T-helper 17 cell (primary cell): ENCODE measurements around the gene AGBL1. TPM values are rescaled to one million over a fixed set of nuclear protein-coding genes. Genes with fewer than 3 reads are reported as not detected.

Source experiments
- ATAC-seq: fragments of 150-1000 bp; cut with Tn5 transposase; 2 replicates; pipeline ENCODE4 v1.10.0; 2021; ENCODE audit warnings: mild to moderate bottlenecking, moderate library complexity
- DNase-seq, 3 donors: peaks; one replicate each; pipeline versions ENCODE4 v3.0.0 to v3.0.0-alpha.2; 2020 to 2021
- H3K9me3 ChIP-seq: one replicate; pipeline ENCODE4 v1.7.0; 2013; ENCODE audit warnings: low read length, mild to moderate bottlenecking; ENCODE audit not compliant: control insufficient read depth, poor library complexity, severe bottlenecking
- H3K27ac Mint-ChIP-seq: one replicate; pipeline ENCODE4 v1.8.0; 2022; ENCODE audit warnings: mild to moderate bottlenecking, moderate library complexity, mixed read lengths
- H3K27me3 Mint-ChIP-seq: one replicate; pipeline ENCODE4 v1.8.0; 2022; ENCODE audit warnings: mixed read lengths
- H3K36me3 Mint-ChIP-seq: one replicate; pipeline ENCODE4 v1.8.0; 2022; ENCODE audit warnings: low read depth, mixed read lengths
- H3K4me1 Mint-ChIP-seq: one replicate; pipeline ENCODE4 v1.8.0; 2022; ENCODE audit warnings: mild to moderate bottlenecking, mixed read lengths
- H3K4me3 Mint-ChIP-seq: one replicate; pipeline ENCODE4 v1.8.0; 2022; ENCODE audit warnings: mild to moderate bottlenecking, moderate library complexity, mixed read lengths
- total RNA-seq, 4 donors: library from RNA in 2 of 4; stranded (reverse) in 2 of 4; gene quantifications; one replicate each; pipeline ENCODE4 v1.2.3 and lab custom pipeline; 2022 to 2026

The AGBL1 gene
- total RNA-seq = not detected
- 0 reads per million in 2 donors for total RNA-seq (lab: John Stamatoyannopoulos, UW)

- peaks cover 2% of the 10 kb centered on the region for H3K36me3 Mint-ChIP-seq
- no peak within 1 kb of the TSS for H3K4me3 Mint-ChIP-seq
- no peak within 1 kb of the TSS for H3K27ac Mint-ChIP-seq
- ATAC-seq = no peak
- no peaks in the 10 kb centered on the region for H3K9me3 ChIP-seq
- H3K4me1 Mint-ChIP-seq = peaks cover 11% of the 10 kb centered on the region
- H3K27me3 Mint-ChIP-seq = peaks cover 43% of the 10 kb centered on the region
- DNase-seq = no peak
These were observed at the start of gene AGBL1 for GRCh38 chr15:86079508-86080266. TSS of gene AGBL1 (plus strand) at chr15:86079871.

GRCh38 chr15:86034904-86035303 is 44.8 kb upstream of the AGBL1 start:
- Mint-ChIP-seq H3K27me3 (peaks cover 4% of the 10 kb centered on the region), H3K36me3 (no peaks in the 10 kb centered on the region), H3K4me3 (no peak overlapping the region), H3K4me1 (no peaks in the 10 kb centered on the region), H3K27ac (no peak overlapping the region)
- H3K9me3 ChIP-seq = no peaks in the 10 kb centered on the region
- DNase-seq = no peak
- ATAC-seq = no peak

GRCh38 chr15:86036243-86036642 is 43.4 kb upstream of the AGBL1 start:
- peaks cover 13% of the 10 kb centered on the region for H3K27me3 Mint-ChIP-seq
- H3K9me3 ChIP-seq = no peaks in the 10 kb centered on the region
- no peak for DNase-seq
- no peak overlapping the region for H3K27ac Mint-ChIP-seq
- no peak overlapping the region for H3K4me3 Mint-ChIP-seq
- H3K36me3 Mint-ChIP-seq = no peaks in the 10 kb centered on the region
- H3K4me1 Mint-ChIP-seq = no peaks in the 10 kb centered on the region
- ATAC-seq = no peak

- ATAC-seq (no peak), DNase-seq (no peak)
- Mint-ChIP-seq H3K27ac (no peak overlapping the region), H3K27me3 (peaks cover 28% of the 10 kb centered on the region), H3K4me3 (no peak overlapping the region), H3K4me1 (no peaks in the 10 kb centered on the region), H3K36me3 (no peaks in the 10 kb centered on the region)
- no peaks in the 10 kb centered on the region for H3K9me3 ChIP-seq
These were observed 41.2 kb upstream of the AGBL1 start for GRCh38 chr15:86038491-86038890.

- DNase-seq (no peak), ATAC-seq (no peak)
- Mint-ChIP-seq H3K4me3 (no peak overlapping the region), H3K27ac (no peak overlapping the region), H3K27me3 (peaks cover 30% of the 10 kb centered on the region), H3K36me3 (no peaks in the 10 kb centered on the region), H3K4me1 (peaks cover 7% of the 10 kb centered on the region)
- H3K9me3 ChIP-seq = no peaks in the 10 kb centered on the region
These were observed 39.2 kb upstream of the AGBL1 start for GRCh38 chr15:86040356-86041033.

- H3K4me1 Mint-ChIP-seq = peaks cover 7% of the 10 kb centered on the region
These were observed 38.3 kb upstream of the AGBL1 start for GRCh38 chr15:86041399-86041798.

GRCh38 chr15:86042226-86042625 is 37.4 kb upstream of the AGBL1 start:
- Mint-ChIP-seq H3K27me3 (peaks cover 38% of the 10 kb centered on the region), H3K27ac (no peak overlapping the region), H3K4me3 (no peak overlapping the region), H3K36me3 (no peaks in the 10 kb centered on the region), H3K4me1 (peaks cover 7% of the 10 kb centered on the region)
- H3K9me3 ChIP-seq = no peaks in the 10 kb centered on the region
- ATAC-seq (no peak), DNase-seq (no peak)

More at GRCh38 chr15:86041399-86041798, 38.3 kb upstream of the AGBL1 start:
- DNase-seq (no peak), ATAC-seq (no peak)
- H3K4me3 Mint-ChIP-seq = no peak overlapping the region
- peaks cover 36% of the 10 kb centered on the region for H3K27me3 Mint-ChIP-seq
- no peak overlapping the region for H3K27ac Mint-ChIP-seq
- no peaks in the 10 kb centered on the region for H3K9me3 ChIP-seq
- H3K36me3 Mint-ChIP-seq = no peaks in the 10 kb centered on the region

- Mint-ChIP-seq H3K27me3 (peaks cover 33% of the 10 kb centered on the region), H3K27ac (no peak overlapping the region), H3K4me1 (peaks cover 10% of the 10 kb centered on the region), H3K4me3 (no peak overlapping the region), H3K36me3 (no peaks in the 10 kb centered on the region)
- ATAC-seq (no peak), DNase-seq (no peak)
- no peaks in the 10 kb centered on the region for H3K9me3 ChIP-seq
These were observed 34.7 kb upstream of the AGBL1 start for GRCh38 chr15:86044981-86045380.

GRCh38 chr15:86054338-86054737 is 25.3 kb upstream of the AGBL1 start:
- H3K4me1 Mint-ChIP-seq = no peaks in the 10 kb centered on the region
- peaks cover 6% of the 10 kb centered on the region for H3K27me3 Mint-ChIP-seq
- no peak overlapping the region for H3K27ac Mint-ChIP-seq
- ATAC-seq = no peak
- no peak for DNase-seq
- H3K36me3 Mint-ChIP-seq = peaks cover 2% of the 10 kb centered on the region
- no peak overlapping the region for H3K4me3 Mint-ChIP-seq
- H3K9me3 ChIP-seq = no peaks in the 10 kb centered on the region

GRCh38 chr15:86055688-86056087 is 24.0 kb upstream of the AGBL1 start:
- H3K36me3 Mint-ChIP-seq = peaks cover 2% of the 10 kb centered on the region
- H3K4me3 Mint-ChIP-seq = no peak overlapping the region
- no peak for DNase-seq
- ATAC-seq = no peak
- H3K9me3 ChIP-seq = no peaks in the 10 kb centered on the region
- peaks cover 6% of the 10 kb centered on the region for H3K27me3 Mint-ChIP-seq
- no peak overlapping the region for H3K27ac Mint-ChIP-seq
- no peaks in the 10 kb centered on the region for H3K4me1 Mint-ChIP-seq

- ATAC-seq (no peak), DNase-seq (no peak)
- Mint-ChIP-seq H3K27me3 (peaks cover 32% of the 10 kb centered on the region), H3K4me3 (no peak overlapping the region), H3K36me3 (peaks cover 2% of the 10 kb centered on the region), H3K4me1 (no peaks in the 10 kb centered on the region), H3K27ac (no peak overlapping the region)
- no peaks in the 10 kb centered on the region for H3K9me3 ChIP-seq
These were observed 19.8 kb upstream of the AGBL1 start for GRCh38 chr15:86059851-86060250.

GRCh38 chr15:86060674-86061073 is 19.0 kb upstream of the AGBL1 start:
- H3K27me3 Mint-ChIP-seq = peaks cover 32% of the 10 kb centered on the region
- H3K9me3 ChIP-seq = no peaks in the 10 kb centered on the region

GRCh38 chr15:86061581-86061980 is 18.1 kb upstream of the AGBL1 start:
- H3K27ac Mint-ChIP-seq = no peak overlapping the region
- no peak overlapping the region for H3K4me3 Mint-ChIP-seq

More at GRCh38 chr15:86060674-86061073, 19.0 kb upstream of the AGBL1 start:
- Mint-ChIP-seq H3K4me3 (no peak overlapping the region), H3K27ac (no peak overlapping the region), H3K4me1 (no peaks in the 10 kb centered on the region), H3K36me3 (peaks cover 2% of the 10 kb centered on the region)
- ATAC-seq (no peak), DNase-seq (no peak)

More at GRCh38 chr15:86061581-86061980, 18.1 kb upstream of the AGBL1 start:
- no peak for ATAC-seq
- Mint-ChIP-seq H3K4me1 (no peaks in the 10 kb centered on the region), H3K27me3 (peaks cover 26% of the 10 kb centered on the region), H3K36me3 (peaks cover under 1% of the 10 kb centered on the region)
- DNase-seq = no peak
- no peaks in the 10 kb centered on the region for H3K9me3 ChIP-seq
